Activated CD4-positive, alpha-beta T cell treated with anti-CD3 and anti-CD28 coated beads for 48 hours (primary cell): Measurements from ENCODE around the gene TDRD9.
"Not testable (repeated sequence)": the region's sequence is repeated elsewhere in the genome, so short reads cannot be mapped to it uniquely, and the experiment has no call there.

Experiments used
- DNase-seq: peaks from one replicate; pipeline ENCODE4 v3.0.0-alpha.2; 2020

TDRD9 gene

DNA sequence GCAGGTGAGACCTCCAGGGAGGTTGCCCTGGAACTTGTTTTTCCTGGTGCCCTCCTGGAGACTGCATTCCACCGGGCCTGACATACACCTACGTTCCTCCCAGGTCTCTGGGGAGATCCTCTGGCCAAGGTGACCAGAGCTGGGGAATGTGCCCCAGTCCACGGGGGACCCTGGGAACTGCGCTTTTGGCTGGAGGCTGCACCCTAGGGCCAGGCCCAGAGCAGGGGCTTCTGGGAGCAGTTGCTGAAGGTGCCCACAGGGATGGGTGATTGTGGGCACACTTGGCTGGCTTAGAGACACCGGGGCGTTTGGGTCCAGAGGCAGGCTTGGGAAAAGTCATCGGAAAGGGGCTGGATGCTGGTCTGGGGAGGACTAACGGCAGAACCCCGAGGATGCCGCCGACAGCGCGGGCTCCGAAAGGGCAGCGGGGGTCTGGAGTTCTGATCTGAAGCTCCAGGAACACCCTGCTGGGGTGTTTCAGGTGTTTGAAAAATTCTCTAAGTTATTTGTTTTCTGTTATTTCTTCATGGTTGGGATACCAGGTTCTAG, 36.5 kb upstream of the TDRD9 start:
- DNase-seq: no peak

GRCh38 chr14:103892247-103892646, 36.0 kb upstream of the TDRD9 start:
- no peak for DNase-seq

DNA sequence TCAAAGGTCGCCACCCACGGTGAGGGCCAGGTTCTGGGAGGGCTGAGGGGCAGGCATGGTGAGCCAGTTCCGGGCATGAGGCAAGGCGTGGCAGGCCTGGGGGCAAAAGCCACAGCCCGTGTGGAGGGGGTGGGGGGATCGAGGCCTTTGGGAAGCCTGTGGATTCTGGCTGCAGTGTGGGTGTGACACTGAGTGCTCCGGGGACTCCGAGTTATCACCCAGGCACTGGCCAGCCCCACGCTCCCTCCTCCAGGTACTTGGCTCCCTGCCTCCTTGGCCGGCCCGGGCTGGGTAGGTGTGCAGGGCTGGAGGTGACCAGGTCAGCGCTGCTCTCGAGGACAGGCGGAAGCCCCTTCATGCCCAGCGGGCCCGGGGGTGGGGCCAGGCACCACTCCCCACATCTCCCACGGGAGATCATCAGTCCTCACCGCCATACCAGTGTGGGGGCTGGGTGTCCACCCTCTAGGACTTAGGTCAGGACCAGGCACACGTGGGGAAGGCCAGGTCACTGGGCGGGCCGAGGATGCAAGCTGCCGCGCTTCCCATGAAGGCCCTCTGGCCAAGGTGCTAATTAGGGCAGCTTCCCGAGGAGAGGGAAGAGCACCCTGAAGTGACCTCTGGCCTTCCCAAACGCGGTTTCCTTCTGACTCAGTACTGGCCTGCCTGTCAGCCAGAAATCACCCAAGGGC, 34.1 kb upstream of the TDRD9 start:
- DNase-seq: no peak

DNA sequence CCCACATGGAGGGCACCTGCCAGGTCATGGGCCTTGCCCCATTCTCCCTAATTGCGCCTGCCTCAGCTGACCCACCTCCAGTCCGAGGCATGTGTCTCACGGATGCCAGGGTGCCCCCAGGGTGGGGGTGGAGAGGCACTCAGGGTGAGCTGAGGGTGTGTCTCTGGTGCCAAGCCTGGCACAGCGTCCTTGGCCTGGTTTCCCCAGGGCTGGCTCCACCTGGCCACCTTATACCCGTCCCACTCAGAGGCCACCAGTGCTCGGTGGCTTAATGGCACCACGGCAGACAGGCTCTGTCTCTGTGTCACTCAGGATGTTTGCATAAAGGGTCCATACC, 33.6 kb upstream of the TDRD9 start:
- DNase-seq: no peak

DNA sequence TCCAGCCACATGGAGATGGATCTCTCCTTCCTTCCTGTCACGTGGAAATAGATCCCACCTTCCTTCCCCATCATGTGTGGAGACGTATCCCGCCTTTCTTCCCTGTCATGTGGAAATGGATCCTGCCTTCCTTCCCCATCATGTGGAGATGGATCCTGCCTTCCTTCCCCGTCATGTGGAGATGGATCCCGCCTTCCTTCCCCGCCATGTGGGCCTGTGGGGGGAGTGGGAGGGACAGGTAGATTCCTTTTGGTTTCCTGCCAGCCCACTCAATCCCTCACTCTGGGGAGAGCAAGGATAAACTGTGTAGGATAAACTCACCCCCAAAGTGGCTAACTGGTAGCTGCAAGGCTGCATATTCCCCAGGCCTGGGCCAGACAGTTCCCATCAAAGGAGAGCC, 31.7 kb upstream of the TDRD9 start:
- no peak for DNase-seq

GRCh38 chr14:103897075-103897947, 30.9 kb upstream of the TDRD9 start:
- no peak for DNase-seq

DNA sequence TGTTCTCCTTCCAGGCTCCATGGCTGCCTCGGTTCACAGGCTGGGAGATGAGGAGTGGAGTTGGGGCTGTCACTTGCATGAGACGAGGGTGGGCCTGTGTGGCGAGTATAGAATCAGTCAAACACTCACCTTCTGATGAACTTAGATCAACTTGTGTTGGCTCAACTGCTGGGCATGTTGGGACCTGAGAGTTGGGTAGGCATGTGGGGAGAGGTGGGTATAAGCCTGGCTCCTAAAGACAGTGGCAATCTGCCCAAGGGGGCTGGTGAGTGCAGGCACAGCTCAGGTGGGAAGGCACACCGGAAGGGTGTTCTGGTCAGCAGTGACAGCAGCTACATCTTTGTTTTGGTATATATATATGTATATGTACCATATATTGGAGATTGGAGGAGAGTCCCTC, 30.1 kb upstream of the TDRD9 start:
- no peak for DNase-seq

- no peak for DNase-seq
These were observed 29.5 kb upstream of the TDRD9 start for GRCh38 chr14:103898711-103899110.

DNA sequence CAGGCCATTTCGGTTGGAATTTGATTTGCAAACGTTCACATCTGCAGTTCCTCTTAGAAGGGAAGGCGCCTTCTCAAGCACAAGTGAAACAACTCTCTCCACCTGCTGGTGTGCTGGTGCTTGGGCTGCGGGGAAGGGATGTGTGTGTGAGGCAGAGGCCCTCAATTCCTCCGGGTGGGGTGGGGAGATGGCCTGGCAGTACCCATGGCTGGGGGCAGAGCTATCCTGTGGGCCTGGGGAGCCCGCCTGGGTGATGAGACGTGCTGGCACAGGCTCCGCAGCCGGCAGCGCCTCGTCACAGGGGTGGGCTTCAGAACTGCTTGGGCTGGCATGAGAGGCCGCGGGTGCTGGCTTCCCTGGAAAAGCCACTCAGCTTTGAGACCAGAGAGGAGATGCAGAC, 28.9 kb upstream of the TDRD9 start:
- no peak for DNase-seq

- DNase-seq: no peak
These were observed 28.4 kb upstream of the TDRD9 start for GRCh38 chr14:103899833-103900232.

DNA sequence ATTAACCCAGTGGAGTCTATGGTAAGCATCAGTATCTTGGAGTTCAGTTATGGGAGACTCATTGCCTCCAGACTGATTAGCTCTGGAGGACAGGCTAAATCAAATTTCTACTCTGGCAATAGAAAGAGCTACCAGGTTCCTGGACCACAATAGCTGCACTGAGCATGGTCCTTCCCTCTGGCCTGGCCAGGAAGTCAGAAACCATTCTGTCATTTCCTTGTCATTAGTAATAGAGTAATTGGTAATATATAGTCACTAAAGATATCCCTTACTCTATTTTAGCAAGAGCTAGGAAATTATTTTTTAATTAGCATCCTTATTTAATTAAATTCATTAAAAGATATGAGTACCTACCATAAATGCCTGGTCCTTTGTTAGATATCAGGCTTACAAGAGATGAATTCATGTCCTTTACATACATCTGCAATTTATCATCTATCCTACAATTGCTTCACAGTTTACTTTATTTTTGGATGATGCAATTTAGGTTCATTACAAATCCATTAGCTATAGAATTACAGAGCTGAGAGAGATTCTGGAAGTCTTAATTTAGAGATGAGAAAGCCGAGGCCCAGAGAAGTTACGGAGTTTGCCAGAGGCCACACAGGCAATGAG, 23.7 kb upstream of the TDRD9 start:
- no peak for DNase-seq

DNA sequence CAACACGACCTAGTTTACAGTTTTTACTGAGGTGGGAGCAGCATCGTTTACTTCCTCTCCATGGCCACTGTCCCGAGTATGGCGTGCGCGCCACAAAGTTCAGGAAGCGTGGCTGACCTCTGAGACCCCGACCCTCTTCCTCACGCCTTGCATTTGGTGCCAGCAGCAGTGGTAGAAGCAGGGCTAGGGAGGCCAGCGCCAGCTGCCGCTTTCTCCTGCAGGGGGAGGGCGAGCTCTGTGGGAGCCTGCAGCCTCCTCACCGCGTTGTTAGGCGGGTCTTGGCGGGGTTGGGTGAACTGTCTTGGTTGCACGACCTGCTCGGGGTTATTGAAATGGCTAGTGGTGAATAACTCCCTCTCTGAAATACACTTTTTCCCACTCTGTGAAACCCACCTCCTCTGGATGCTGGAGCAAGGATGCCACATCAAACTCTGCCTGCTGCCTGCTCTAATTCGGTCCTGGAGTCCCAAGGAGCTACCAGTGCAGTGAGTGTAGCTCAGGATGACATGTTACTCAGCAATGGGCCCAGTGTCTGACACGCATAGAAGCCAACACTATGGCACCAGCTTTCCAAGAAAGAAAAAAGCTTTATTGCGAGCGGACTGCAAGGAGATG, 22.3 kb upstream of the TDRD9 start:
- DNase-seq: peak; percentile 49

DNA sequence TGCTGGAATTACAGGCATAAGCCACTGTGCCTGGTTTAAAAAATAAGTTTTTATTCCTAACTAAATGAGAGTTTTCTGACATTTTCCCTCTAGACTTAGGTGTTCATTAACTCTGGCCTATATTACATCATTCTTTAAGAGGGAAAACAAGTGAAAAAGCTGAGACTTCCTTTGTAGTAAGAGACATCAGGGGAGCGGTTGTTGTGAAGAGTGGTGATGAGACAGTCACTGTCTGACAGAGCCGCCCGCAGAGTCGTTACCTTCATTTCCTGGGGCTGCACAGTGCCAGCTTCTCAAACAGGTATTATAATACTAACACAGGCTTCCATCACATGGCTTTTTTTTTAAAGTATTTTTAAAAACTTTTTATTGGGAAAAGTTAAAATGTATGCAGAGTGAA, 19.7 kb upstream of the TDRD9 start:
- peak; percentile 38 for DNase-seq

- DNase-seq: no peak
These were observed 18.6 kb upstream of the TDRD9 start for GRCh38 chr14:103909531-103910261.

DNA sequence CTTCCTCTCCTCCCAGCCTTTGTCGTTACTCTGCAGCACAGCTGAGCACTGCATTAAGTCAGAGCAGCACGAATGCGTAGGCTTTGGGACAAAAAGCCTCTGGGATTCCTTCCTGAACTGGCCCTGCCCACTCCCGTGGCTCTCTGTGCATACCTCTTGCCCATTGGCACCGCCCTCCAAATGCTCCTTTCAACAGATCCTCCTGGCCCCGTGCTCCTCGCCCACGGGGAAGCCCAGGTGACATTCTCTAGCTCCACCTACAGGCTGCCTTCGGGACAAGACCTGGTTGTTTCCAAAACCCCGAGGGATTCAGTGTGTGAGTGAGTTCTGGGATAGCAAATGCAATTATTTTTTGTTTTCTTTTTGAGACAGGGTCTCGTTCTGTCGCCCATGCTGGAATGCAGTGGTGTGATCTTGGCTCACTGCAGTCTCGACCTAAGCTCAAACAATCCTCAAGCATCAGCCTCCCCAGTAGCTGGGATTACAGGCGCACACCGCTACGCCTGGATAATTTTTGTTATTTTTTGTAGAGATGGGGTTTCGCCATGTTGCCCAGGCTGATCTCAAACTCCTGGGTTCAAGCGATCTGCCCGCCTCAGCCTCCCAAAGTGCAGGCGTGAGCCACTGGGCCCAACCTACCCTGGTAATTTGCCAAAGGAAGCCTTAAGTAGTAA, 17.9 kb upstream of the TDRD9 start:
- peak; percentile 84 for DNase-seq

- no peak for DNase-seq
These were observed 17.3 kb upstream of the TDRD9 start for GRCh38 chr14:103910984-103911383.

DNA sequence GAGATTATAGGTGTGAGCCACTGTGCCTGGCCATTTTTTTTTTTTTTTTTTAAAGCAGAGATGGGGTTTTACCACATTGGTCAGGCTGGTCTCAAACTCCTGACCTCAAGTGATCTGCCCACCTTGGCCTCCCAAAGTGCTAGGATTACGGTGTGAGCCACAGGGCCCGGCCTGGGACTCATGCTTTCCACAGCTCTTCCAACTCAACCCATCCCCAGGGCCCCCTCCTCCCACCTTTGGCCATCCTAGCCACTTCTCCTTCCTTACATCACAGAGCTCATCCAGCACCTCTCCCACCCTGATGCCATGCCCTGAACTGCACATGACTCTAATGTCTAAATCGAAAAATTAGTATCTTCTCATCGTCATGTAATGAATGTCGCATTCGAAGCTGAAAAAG, 12.6 kb upstream of the TDRD9 start:
- no peak for DNase-seq

- no peak for DNase-seq
These were observed 11.5 kb upstream of the TDRD9 start for GRCh38 chr14:103916636-103917262.

GRCh38 chr14:103920981-103921854, 7.0 kb upstream of the TDRD9 start:
- peak; percentile 95 for DNase-seq

DNA sequence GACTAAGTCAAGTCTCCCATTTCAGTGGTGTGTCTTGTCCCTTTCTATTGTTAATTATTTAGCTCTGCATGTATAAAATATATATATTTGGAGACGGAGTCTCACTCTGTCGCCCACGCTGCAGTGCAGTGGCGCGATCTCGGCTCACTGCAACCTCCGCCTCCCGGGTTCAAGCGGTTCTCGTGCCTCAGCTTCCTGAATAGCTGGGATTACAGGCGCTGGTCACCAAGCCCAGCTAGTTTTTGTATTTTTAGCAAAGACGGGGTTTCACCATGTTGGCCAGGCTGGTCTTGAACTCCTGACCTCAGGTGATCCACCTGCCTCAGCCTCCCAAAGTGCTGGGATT, 6.4 kb upstream of the TDRD9 start:
- not testable (repeated sequence) for DNase-seq

GRCh38 chr14:103923863-103924262, 4.4 kb upstream of the TDRD9 start:
- no peak for DNase-seq
